Loucy (cell line): ENCODE measurements around the gene TMEM45B.

Experiments used
- H2AFZ ChIP-seq: fragments of 200-600 bp; sonication (generic); 2 replicates; pipeline ENCODE4 v1.6.0; 2016; ENCODE audit warnings: antibody characterized with exemption, mild to moderate bottlenecking, low read length, moderate library complexity
- H3F3A ChIP-seq: fragments of 200-600 bp; 2 replicates; pipeline ENCODE4 v1.6.0; 2016; ENCODE audit warnings: antibody characterized with exemption, low read depth, mild to moderate bottlenecking
- H3K27me3 ChIP-seq: fragments of 200-600 bp; sonication (generic); 2 replicates; pipeline ENCODE4 v1.6.1; 2014; ENCODE audit warnings: low read length, mild to moderate bottlenecking; ENCODE audit not compliant: insufficient read depth, poor library complexity, severe bottlenecking
- H3K36me3 ChIP-seq: fragments of 200-600 bp; sonication (generic); 2 replicates; pipeline ENCODE4 v1.6.1; 2016; ENCODE audit warnings: low read length; ENCODE audit not compliant: insufficient read depth
- H3K4me1 ChIP-seq: fragments of 200-600 bp; sonication (generic); 2 replicates; pipeline ENCODE4 v1.5.1; 2014; ENCODE audit warnings: low read length, mild to moderate bottlenecking; ENCODE audit not compliant: insufficient read depth, poor library complexity, severe bottlenecking
- H3K4me2 ChIP-seq: fragments of 200-600 bp; sonication (generic); 2 replicates; pipeline ENCODE4 v1.6.0; 2014; ENCODE audit warnings: antibody characterized with exemption, low read length, low read depth, mild to moderate bottlenecking; ENCODE audit not compliant: poor library complexity, severe bottlenecking
- H3K4me3 ChIP-seq: fragments of 200-600 bp; sonication (generic); 2 replicates; pipeline ENCODE4 v1.5.1; 2014; ENCODE audit warnings: low read length, mild to moderate bottlenecking, mixed read lengths; ENCODE audit not compliant: poor library complexity, severe bottlenecking
- H3K79me2 ChIP-seq: fragments of 200-600 bp; sonication (generic); 2 replicates; pipeline ENCODE4 v1.6.1; 2014; ENCODE audit warnings: low read length; ENCODE audit not compliant: insufficient read depth
- H3K9ac ChIP-seq: fragments of 200-600 bp; sonication (generic); 2 replicates; pipeline ENCODE4 v1.6.0; 2014; ENCODE audit warnings: mild to moderate bottlenecking, low read depth, low read length, moderate library complexity; ENCODE audit not compliant: poor library complexity, severe bottlenecking
- H3K9me2 ChIP-seq: fragments of 200-600 bp; sonication (generic); replicated peaks from 2 replicates; pipeline ENCODE4 v1.6.1; 2016; ENCODE audit warnings: low read depth, low read length, mixed read lengths
- H3K9me3 ChIP-seq: fragments of 200-600 bp; sonication (generic); 2 replicates; pipeline ENCODE4 v1.6.1; 2014; ENCODE audit warnings: mild to moderate bottlenecking, antibody characterized with exemption, low read length, low read depth; ENCODE audit not compliant: insufficient read depth
- H4K20me1 ChIP-seq: fragments of 200-600 bp; sonication (generic); 2 replicates; pipeline ENCODE4 v1.6.0; 2014; ENCODE audit warnings: antibody characterized with exemption, low read length, mild to moderate bottlenecking; ENCODE audit not compliant: insufficient read depth, poor library complexity, severe bottlenecking
- CTCF ChIP-seq: fragments of 200-600 bp; sonication (generic); conservative IDR thresholded peaks from 2 replicates; pipeline ENCODE4 v1.5.1; 2014; ENCODE audit warnings: mild to moderate bottlenecking, antibody characterized with exemption, low read length
- EZH2phosphoT487 ChIP-seq: fragments of 200-600 bp; IDR thresholded peaks from 2 replicates; pipeline ENCODE4 v1.6.1; 2018; ENCODE audit warnings: antibody characterized with exemption, mild to moderate bottlenecking, moderate library complexity, borderline replicate concordance

The TMEM45B gene

GRCh38 chr11:129849447-129850130 lies 33.9 kb downstream of the TMEM45B start:
- Histone ChIP-seq H3K27me3 (no peaks in the 10 kb centered on the region), H3F3A (no peaks in the 10 kb centered on the region), H3K4me2 (no peak overlapping the region), H3K36me3 (no peaks in the 10 kb centered on the region), H3K9me2 (no peaks in the 10 kb centered on the region), H4K20me1 (no peaks in the 10 kb centered on the region), H3K4me1 (peaks cover 16% of the 10 kb centered on the region), H3K9me3 (no peaks in the 10 kb centered on the region), H2AFZ (no peak overlapping the region), H3K4me3 (no peak overlapping the region), H3K9ac (no peak overlapping the region), H3K79me2 (no peaks in the 10 kb centered on the region)
- TF ChIP-seq CTCF (no peak), EZH2phosphoT487 (no peak)

- Histone ChIP-seq H3K27me3 (no peaks in the 10 kb centered on the region), H4K20me1 (no peaks in the 10 kb centered on the region), H3K4me3 (no peak overlapping the region), H3F3A (no peaks in the 10 kb centered on the region), H3K36me3 (no peaks in the 10 kb centered on the region), H3K79me2 (no peaks in the 10 kb centered on the region), H3K4me2 (no peak overlapping the region), H3K4me1 (peaks cover 5% of the 10 kb centered on the region), H2AFZ (no peak overlapping the region), H3K9me3 (no peaks in the 10 kb centered on the region), H3K9me2 (no peaks in the 10 kb centered on the region), H3K9ac (no peak overlapping the region)
- TF ChIP-seq EZH2phosphoT487 (no peak), CTCF (no peak)
Measured at GRCh38 chr11:129852125-129852740, 36.6 kb downstream of the TMEM45B start.

- Histone ChIP-seq H3K4me2 (no peak overlapping the region), H3K9ac (no peak overlapping the region), H3K27me3 (no peaks in the 10 kb centered on the region), H3K4me3 (no peak overlapping the region), H4K20me1 (no peaks in the 10 kb centered on the region), H3K36me3 (no peaks in the 10 kb centered on the region), H3K9me3 (no peaks in the 10 kb centered on the region), H3K9me2 (no peaks in the 10 kb centered on the region), H2AFZ (no peak overlapping the region), H3K79me2 (no peaks in the 10 kb centered on the region), H3F3A (no peaks in the 10 kb centered on the region), H3K4me1 (peaks cover 8% of the 10 kb centered on the region)
- TF ChIP-seq EZH2phosphoT487 (no peak), CTCF (no peak)
Measured at GRCh38 chr11:129853518-129854231, 38.0 kb downstream of the TMEM45B start.
